GM12875 (cell line): ENCODE data around the gene MAP7D3.
A peak's percentile ranks its signal among the peaks of the same experiment; 100 is the strongest.

Experiments
- H3K4me3 ChIP-seq: one replicate; pipeline ENCODE4 v1.5.1; 2011; ENCODE audit warnings: low read depth, low read length, control low read depth
- TF ChIP-seq, protein P1 (sequence below): IDR thresholded peaks from 2 replicates; pipeline ENCODE4 v1.5.1; 2011; ENCODE audit warnings: low read depth, mild to moderate bottlenecking, control low read depth, inconsistent platforms, low read length, moderate library complexity, borderline replicate concordance; ENCODE audit not compliant: insufficient read depth

The MAP7D3 gene

DNA sequence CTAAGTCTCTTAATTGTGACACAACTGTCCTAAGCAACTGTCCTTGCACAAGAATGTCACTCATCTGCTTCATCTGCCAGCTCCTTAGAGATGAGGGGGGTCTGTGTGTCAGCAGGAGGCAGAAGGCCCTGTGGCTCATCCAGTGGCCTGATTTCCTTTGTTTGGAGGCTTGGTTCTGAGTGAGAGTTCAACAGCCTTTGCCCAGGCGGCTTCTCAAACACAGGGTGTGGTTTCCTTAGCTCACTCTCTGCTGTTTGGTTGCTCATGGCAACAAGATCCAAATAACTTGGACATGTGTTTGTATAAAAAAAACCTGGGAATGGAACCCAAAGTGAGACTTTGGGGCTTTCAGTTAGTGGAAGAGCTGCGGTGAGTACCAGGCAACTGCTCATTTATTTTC is 46.6 kb downstream of the MAP7D3 start:
- TF ChIP-seq, protein P1, sequence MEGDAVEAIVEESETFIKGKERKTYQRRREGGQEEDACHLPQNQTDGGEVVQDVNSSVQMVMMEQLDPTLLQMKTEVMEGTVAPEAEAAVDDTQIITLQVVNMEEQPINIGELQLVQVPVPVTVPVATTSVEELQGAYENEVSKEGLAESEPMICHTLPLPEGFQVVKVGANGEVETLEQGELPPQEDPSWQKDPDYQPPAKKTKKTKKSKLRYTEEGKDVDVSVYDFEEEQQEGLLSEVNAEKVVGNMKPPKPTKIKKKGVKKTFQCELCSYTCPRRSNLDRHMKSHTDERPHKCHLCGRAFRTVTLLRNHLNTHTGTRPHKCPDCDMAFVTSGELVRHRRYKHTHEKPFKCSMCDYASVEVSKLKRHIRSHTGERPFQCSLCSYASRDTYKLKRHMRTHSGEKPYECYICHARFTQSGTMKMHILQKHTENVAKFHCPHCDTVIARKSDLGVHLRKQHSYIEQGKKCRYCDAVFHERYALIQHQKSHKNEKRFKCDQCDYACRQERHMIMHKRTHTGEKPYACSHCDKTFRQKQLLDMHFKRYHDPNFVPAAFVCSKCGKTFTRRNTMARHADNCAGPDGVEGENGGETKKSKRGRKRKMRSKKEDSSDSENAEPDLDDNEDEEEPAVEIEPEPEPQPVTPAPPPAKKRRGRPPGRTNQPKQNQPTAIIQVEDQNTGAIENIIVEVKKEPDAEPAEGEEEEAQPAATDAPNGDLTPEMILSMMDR = no peak
- no peak overlapping the region for H3K4me3 ChIP-seq

DNA sequence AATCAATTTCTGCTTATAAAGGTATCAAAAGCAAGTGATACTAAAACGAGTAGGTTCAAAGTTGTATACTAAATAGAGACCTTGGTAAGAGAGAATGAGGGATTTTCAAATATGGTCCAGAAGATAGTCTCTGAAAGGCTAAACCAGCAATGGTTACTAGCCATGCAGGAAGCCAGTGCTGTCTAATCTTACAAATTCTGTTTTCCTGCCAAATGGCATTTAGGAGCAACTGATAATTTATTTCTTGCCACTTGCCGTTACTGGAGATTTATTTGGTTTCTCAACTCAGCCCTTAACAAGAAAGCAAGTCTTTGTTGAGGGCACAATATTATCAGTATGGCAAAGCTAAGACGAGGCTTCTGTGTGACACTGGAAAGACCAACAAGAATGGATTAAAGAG is 47.2 kb downstream of the MAP7D3 start:
- no peak overlapping the region for H3K4me3 ChIP-seq
- TF ChIP-seq, protein P1 = no peak

DNA sequence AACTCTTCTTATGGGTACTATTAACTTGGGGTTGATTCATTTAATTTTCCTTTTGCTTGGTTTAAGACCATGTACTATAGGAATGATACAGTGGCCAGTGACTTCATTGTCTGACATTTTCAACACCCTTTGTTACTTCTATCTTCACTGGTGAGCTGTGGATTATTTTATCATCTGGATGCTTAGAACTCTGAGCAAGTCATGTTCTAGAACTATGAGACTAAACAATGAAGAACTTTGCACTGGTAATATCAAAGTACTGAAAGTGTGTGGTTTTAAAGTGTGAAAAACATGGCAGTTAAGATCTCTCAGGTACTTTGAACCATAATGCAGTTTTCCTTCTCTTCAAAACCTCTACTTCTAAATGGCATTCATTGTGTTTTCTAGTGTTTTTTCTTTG is 47.8 kb downstream of the MAP7D3 start:
- no peak overlapping the region for H3K4me3 ChIP-seq
- TF ChIP-seq, protein P1 = no peak

DNA sequence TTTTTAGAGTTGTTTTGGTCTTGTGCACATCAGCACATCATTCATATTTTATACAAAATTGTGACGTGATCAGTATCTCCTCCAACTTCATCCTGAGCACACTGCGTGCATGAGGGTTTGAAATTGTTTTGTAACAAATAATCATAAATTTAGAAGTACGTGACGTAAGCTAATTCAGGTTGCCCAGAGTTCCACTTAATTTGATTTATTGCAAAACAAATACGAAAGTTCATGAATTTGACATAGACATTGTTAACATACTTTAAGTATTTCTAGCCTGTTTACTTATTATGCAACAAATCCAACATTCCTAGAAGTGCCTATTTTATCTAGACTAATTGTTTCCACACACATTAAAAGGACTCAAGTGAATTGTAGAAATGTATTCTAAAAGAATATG is 48.3 kb downstream of the MAP7D3 start:
- TF ChIP-seq, protein P1 = no peak

DNA sequence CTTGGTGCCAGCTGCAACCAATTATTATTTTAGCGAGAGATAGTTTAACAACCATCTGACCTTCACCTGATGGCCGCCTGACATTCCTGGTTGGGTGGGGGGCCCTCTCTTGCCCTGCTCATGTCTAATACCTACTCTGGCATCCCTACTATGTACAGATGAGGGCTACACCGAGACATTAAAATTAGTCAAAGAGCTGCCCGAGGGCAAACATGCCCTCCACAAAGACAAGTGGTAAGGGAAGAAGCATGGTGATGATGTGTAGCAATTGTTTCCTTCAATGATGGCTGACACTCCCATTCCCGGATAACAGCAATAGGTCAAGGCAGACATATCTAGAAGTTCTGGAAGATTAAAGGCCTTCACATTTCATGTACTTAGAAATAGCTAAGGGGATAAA is 49.6 kb downstream of the MAP7D3 start:
- TF ChIP-seq, protein P1 = no peak
- H3K4me3 ChIP-seq = no peak overlapping the region

More for the DNA sequence above, 48.3 kb downstream of the MAP7D3 start:
- no peak overlapping the region for H3K4me3 ChIP-seq

DNA sequence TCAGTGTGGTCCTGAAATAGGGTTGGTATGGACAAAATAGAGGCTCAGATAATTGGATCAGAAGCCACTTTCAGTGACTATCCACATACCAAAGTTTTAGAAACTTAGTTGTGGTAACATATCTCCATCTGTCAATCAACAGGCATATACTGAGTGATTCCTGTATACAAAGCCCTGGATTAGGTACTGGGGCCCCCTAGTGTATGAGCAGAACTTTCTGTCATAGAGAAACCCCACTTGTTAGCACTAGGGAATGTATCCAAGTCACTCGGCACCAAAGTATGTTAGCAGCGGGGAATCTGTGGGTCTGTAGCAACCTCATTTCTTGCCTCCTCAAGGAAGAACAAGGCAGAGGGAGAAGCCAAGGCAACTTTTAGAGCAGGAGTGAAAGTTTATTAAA is 50.7 kb downstream of the MAP7D3 start:
- H3K4me3 ChIP-seq = no peak overlapping the region
- TF ChIP-seq, protein P1 = 0 out of 2 replicates have a peak, but pooled peaks have one; percentile 17

DNA sequence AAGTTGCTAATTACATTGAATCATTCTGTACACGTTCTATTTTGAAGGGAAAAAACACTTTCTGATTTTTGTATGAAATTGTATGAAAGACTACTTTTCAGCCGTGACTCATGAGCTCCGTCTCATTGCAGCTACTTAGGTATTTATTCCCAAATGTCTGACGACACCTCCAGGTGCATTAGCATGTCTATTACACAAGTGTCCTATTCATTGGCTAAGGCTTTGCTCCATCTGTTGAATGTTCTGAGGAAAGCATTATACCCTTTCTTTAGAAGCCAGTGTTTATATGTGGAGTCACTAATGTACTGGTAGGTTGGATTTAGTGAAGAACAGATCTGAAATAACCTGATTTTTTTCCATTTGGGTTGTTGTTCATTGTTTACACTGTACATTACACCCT is 51.8 kb downstream of the MAP7D3 start:
- TF ChIP-seq, protein P1 = no peak
- H3K4me3 ChIP-seq = no peak overlapping the region
